ENCODE data around the gene TMEM147. TPM values are rescaled to one million over a fixed set of nuclear protein-coding genes. Genes with fewer than 3 reads are reported as not detected.

The TMEM147 gene
- total and polyA plus RNA-seq, 10 of the 15 experiments (the other 5 are each of a cell fraction or from before 2014, with no cell fraction given) = 53.4 to 145 (median 79.3) TPM

- TF ChIP-seq ZBTB11 (CRISPR knock-in tag; IDR thresholded peaks at IDR 0.05) = no peak
- TF ChIP-seq E4F1 (IDR thresholded peaks at IDR 0.05; ENCODE audit: borderline replicate concordance, partially characterized antibody) = no peak
- no peak for TF ChIP-seq HDAC6 (IDR thresholded peaks at IDR 0.05; ENCODE audit: unreplicated experiment)
- TF ChIP-seq POU2F2 (IDR thresholded peaks at IDR 0.05; ENCODE audit: borderline replicate concordance, low read depth, low read length) = no peak
- TF ChIP-seq CREM (IDR thresholded peaks at IDR 0.05; ENCODE audit: low read depth) = no peak
- no peak for TF ChIP-seq ZNF384 (IDR thresholded peaks at IDR 0.05; ENCODE audit: borderline replicate concordance, low read depth, low read length)
- no peak for TF ChIP-seq YBX1 (IDR thresholded peaks at IDR 0.05)
- no peak for TF ChIP-seq SRF (IDR thresholded peaks at IDR 0.05; ENCODE audit: low read depth in 2 of 2, low read length in 2 of 2)
- TF ChIP-seq SP1 (IDR thresholded peaks at IDR 0.05; ENCODE audit: low read depth, low read length) = no peak
Observed at GRCh38 chr19:35555301-35556005, 10.0 kb downstream of the TMEM147 start (continued).

Data from GM12878 (cell line).